ENCODE measurements around the gene SLC25A25. TPM values are rescaled to one million over a fixed set of nuclear protein-coding genes. Genes with fewer than 3 reads are reported as not detected.
A peak's percentile ranks its signal among the peaks of the same experiment; 100 is the strongest.

SLC25A25 gene
- total and polyA plus RNA-seq, 9 of the 15 experiments (the other 6 are each of a cell fraction or from before 2014, with no cell fraction given) = 0.07 to 35.9 (median 23.2) TPM

GRCh38 chr9:128034821-128035652 lies 33.0 kb upstream of the SLC25A25 start (continued):
- TF ChIP-seq PBX2 (CRISPR knock-in tag; IDR thresholded peaks at IDR 0.05; ENCODE audit: low read depth) (no peak), PBX2 (tag; conservative IDR thresholded peaks at IDR 0.05; ENCODE audit: low read depth) (no peak), MTA1 (IDR thresholded peaks at IDR 0.05; ENCODE audit: borderline replicate concordance) (no peak), TEAD2 (tag; IDR thresholded peaks at IDR 0.05) (no peak), ZNF232 (CRISPR knock-in tag; IDR thresholded peaks at IDR 0.05) (no peak), ZBTB2 (IDR thresholded peaks at IDR 0.05) (no peak), TFAP4 (CRISPR knock-in tag; IDR thresholded peaks at IDR 0.05; ENCODE audit: borderline replicate concordance) (peak; percentile 60; the same call in 1 of the 2 replicates), MCM2 (IDR thresholded peaks at IDR 0.05; ENCODE audit: low read depth) (no peak), NR2F6 (CRISPR knock-in tag; IDR thresholded peaks at IDR 0.05) (no peak), TFAM (CRISPR knock-in tag; conservative IDR thresholded peaks at IDR 0.05) (no peak), CC2D1A (IDR thresholded peaks at IDR 0.05) (peak; percentile 80), ASH1L (IDR thresholded peaks at IDR 0.05; ENCODE audit: borderline replicate concordance, low read depth, partially characterized antibody) (no peak), USF1 (CRISPR knock-in tag; IDR thresholded peaks at IDR 0.05) (peak; percentile 45), HDAC2 (IDR thresholded peaks at IDR 0.05) (no peak), MAFK (IDR thresholded peaks at IDR 0.05; ENCODE audit: low read length) (peak; percentile 84), SNAPC5 (CRISPR knock-in tag; IDR thresholded peaks at IDR 0.05) (no peak), BRD9 (IDR thresholded peaks at IDR 0.05; ENCODE audit: low read depth, partially characterized antibody) (peak; percentile 72), HOXB6 (CRISPR knock-in tag; IDR thresholded peaks at IDR 0.05; ENCODE audit: borderline replicate concordance) (no peak), E2F4 (CRISPR knock-in tag; IDR thresholded peaks at IDR 0.05; ENCODE audit: low read depth) (no peak), PHTF2 (CRISPR knock-in tag; IDR thresholded peaks at IDR 0.05) (no peak), SNIP1 (IDR thresholded peaks at IDR 0.05; ENCODE audit: low read depth) (no peak), ZNF140 (CRISPR knock-in tag; IDR thresholded peaks at IDR 0.05) (no peak)
